NCI-H510A treated with DMSO at 0.1 percent for 48 hours (cell line): ENCODE measurements around the gene CCNG1.

ENCODE experiments used
- DNase-seq: peaks from one replicate; lab custom pipeline; 2025; lab: John Stamatoyannopoulos, UW

Gene CCNG1

DNA sequence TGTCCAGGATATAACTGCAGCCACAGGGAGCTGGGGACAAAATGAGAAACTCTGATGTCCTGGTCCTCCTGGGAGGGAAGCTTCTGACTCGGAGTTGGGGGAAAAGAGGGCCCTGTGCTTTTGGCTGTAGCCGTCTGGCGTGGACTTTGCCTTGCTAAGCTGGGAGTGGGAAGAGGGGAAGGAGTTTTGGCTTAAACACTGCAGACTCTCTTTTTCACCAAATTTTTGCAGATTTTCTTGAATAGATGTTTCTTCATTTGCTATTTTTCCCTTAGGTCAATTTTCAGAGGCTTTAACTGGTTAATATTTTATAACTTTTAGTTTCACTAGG is 52.3 kb downstream of the CCNG1 start:
- no peak for DNase-seq
